ENCODE measurements around the gene CAMTA1.

- TF ChIP-seq KLF7 (tag by site-specific recombination; IDR thresholded peaks at IDR 0.05; ENCODE audit: borderline replicate concordance) (no peak), ZBTB21 (tag by site-specific recombination; IDR thresholded peaks at IDR 0.05) (no peak), ZNF416 (tag by site-specific recombination; IDR thresholded peaks at IDR 0.05) (no peak), ZNF132 (tag by site-specific recombination; IDR thresholded peaks at IDR 0.05; ENCODE audit: borderline replicate concordance) (no peak), ZNF175 (tag by site-specific recombination; IDR thresholded peaks at IDR 0.05) (no peak), ATF2 (tag by site-specific recombination; IDR thresholded peaks at IDR 0.05; ENCODE audit: low read depth) (no peak), MZF1 (tag by site-specific recombination; IDR thresholded peaks at IDR 0.05; ENCODE audit: borderline replicate concordance) (no peak), ZBTB7A (tag by site-specific recombination; IDR thresholded peaks at IDR 0.05; ENCODE audit: low read depth) (no peak)
- TF ChIP-seq, protein P1, sequence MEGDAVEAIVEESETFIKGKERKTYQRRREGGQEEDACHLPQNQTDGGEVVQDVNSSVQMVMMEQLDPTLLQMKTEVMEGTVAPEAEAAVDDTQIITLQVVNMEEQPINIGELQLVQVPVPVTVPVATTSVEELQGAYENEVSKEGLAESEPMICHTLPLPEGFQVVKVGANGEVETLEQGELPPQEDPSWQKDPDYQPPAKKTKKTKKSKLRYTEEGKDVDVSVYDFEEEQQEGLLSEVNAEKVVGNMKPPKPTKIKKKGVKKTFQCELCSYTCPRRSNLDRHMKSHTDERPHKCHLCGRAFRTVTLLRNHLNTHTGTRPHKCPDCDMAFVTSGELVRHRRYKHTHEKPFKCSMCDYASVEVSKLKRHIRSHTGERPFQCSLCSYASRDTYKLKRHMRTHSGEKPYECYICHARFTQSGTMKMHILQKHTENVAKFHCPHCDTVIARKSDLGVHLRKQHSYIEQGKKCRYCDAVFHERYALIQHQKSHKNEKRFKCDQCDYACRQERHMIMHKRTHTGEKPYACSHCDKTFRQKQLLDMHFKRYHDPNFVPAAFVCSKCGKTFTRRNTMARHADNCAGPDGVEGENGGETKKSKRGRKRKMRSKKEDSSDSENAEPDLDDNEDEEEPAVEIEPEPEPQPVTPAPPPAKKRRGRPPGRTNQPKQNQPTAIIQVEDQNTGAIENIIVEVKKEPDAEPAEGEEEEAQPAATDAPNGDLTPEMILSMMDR (tag by site-specific recombination; IDR thresholded peaks at IDR 0.05), result no peak
- TF ChIP-seq, protein P2, sequence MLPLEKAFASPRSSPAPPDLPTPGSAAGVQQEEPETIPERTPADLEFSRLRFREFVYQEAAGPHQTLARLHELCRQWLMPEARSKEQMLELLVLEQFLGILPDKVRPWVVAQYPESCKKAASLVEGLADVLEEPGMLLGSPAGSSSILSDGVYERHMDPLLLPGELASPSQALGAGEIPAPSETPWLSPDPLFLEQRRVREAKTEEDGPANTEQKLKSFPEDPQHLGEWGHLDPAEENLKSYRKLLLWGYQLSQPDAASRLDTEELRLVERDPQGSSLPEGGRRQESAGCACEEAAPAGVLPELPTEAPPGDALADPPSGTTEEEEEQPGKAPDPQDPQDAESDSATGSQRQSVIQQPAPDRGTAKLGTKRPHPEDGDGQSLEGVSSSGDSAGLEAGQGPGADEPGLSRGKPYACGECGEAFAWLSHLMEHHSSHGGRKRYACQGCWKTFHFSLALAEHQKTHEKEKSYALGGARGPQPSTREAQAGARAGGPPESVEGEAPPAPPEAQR (tag by site-specific recombination; IDR thresholded peaks at IDR 0.05), result no peak
- TF ChIP-seq, protein P3, sequence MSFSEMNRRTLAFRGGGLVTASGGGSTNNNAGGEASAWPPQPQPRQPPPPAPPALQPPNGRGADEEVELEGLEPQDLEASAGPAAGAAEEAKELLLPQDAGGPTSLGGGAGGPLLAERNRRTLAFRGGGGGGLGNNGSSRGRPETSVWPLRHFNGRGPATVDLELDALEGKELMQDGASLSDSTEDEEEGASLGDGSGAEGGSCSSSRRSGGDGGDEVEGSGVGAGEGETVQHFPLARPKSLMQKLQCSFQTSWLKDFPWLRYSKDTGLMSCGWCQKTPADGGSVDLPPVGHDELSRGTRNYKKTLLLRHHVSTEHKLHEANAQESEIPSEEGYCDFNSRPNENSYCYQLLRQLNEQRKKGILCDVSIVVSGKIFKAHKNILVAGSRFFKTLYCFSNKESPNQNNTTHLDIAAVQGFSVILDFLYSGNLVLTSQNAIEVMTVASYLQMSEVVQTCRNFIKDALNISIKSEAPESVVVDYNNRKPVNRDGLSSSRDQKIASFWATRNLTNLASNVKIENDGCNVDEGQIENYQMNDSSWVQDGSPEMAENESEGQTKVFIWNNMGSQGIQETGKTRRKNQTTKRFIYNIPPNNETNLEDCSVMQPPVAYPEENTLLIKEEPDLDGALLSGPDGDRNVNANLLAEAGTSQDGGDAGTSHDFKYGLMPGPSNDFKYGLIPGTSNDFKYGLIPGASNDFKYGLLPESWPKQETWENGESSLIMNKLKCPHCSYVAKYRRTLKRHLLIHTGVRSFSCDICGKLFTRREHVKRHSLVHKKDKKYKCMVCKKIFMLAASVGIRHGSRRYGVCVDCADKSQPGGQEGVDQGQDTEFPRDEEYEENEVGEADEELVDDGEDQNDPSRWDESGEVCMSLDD (tag by site-specific recombination; IDR thresholded peaks at IDR 0.05), result no peak
These were observed 866.8 kb downstream of the CAMTA1 start for GRCh38 chr1:7652061-7652460.

All from HEK293 (cell line).